Globus pallidus (tissue), 1 donor: ENCODE measurements around the gene C8B.

Source experiments
- DNase-seq: peaks from one replicate; pipeline ENCODE4 v3.0.0-alpha.2; 2015; ENCODE audit warnings: low spot score

The C8B gene

GRCh38 chr1:56931211-56931610, 34.6 kb downstream of the C8B start:
- DNase-seq, result no peak

GRCh38 chr1:56929492-56929891, 36.3 kb downstream of the C8B start:
- DNase-seq, result no peak

- no peak for DNase-seq
These were observed 37.8 kb downstream of the C8B start for GRCh38 chr1:56927986-56928385.

- DNase-seq, result no peak
These were observed 38.6 kb downstream of the C8B start for GRCh38 chr1:56927171-56927570.

GRCh38 chr1:56925193-56925592, 40.6 kb downstream of the C8B start:
- DNase-seq, result no peak

- no peak for DNase-seq
These were observed 41.7 kb downstream of the C8B start for GRCh38 chr1:56924116-56924515.

GRCh38 chr1:56923201-56923600, 42.6 kb downstream of the C8B start:
- no peak for DNase-seq

GRCh38 chr1:56922507-56922906, 43.3 kb downstream of the C8B start:
- no peak for DNase-seq

GRCh38 chr1:56922070-56922469, 43.7 kb downstream of the C8B start:
- DNase-seq, result no peak

GRCh38 chr1:56921479-56921878, 44.3 kb downstream of the C8B start:
- no peak for DNase-seq

GRCh38 chr1:56920591-56921001, 45.2 kb downstream of the C8B start:
- no peak for DNase-seq

GRCh38 chr1:56917356-56917755, 48.5 kb downstream of the C8B start:
- no peak for DNase-seq

GRCh38 chr1:56916630-56917029, 49.2 kb downstream of the C8B start:
- no peak for DNase-seq

- no peak for DNase-seq
These were observed 49.9 kb downstream of the C8B start for GRCh38 chr1:56915960-56916359.

- DNase-seq, result no peak
These were observed 53.5 kb downstream of the C8B start for GRCh38 chr1:56912325-56912724.

- DNase-seq, result no peak
These were observed 54.5 kb downstream of the C8B start for GRCh38 chr1:56911098-56911938.

- DNase-seq, result no peak
These were observed 55.3 kb downstream of the C8B start for GRCh38 chr1:56910441-56910985.

- no peak for DNase-seq
These were observed 57.1 kb downstream of the C8B start for GRCh38 chr1:56908619-56909221.

- no peak for DNase-seq
These were observed 60.1 kb downstream of the C8B start for GRCh38 chr1:56905667-56906066.

- no peak for DNase-seq
These were observed 61.0 kb downstream of the C8B start for GRCh38 chr1:56904663-56905397.

GRCh38 chr1:56903778-56904177, 62.0 kb downstream of the C8B start:
- no peak for DNase-seq

- DNase-seq, result no peak
These were observed 64.1 kb downstream of the C8B start for GRCh38 chr1:56901716-56902115.

- DNase-seq, result no peak
These were observed 66.9 kb downstream of the C8B start for GRCh38 chr1:56898879-56899278.
